Measurements from ENCODE around the gene FOXN3.

Gene FOXN3

DNA sequence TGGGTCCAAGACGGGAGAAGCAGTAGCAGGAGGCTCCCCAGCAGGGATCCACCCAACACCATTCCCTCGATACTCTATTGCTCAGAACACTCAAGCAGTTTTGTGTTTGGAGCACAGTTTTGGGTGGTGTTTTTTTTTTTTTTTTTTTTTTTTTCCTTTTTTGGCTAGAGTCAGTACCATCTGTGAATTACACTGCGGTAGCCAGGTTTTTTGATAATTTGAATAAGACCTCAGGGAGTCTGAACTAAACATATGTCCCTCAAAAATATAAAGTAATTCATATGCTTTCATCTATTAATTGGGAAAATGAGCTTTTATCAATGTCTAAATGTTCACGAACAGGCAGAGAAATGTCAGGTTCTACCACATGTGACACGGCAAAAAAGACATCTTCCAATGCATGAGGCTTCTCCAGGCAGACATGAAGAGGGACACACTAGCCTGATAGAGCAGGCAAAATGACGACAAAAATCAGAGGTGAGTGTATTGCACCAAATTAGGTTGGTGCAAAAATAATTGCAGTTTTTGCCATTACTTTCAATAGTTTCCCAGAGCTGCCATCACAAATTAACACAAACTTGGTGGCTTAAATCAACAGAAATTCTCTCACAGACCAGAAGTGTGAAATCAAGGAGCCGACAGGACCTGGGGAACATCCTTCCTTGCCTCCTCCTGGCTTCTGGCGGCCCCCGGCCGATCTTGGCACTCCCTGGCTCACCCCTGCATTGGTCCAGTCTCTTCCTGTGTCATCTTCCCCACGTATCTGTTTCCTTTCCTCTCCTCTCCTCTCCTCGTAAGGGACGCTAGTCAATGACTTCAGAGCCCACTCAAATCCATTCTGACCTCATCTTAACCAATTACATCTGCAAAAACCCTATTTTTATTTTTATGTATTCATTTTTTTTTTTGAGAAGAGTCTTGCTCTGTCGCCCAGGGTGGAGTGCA is 33.9 kb downstream of the FOXN3 start:
- DNase-seq, result no peak

DNA sequence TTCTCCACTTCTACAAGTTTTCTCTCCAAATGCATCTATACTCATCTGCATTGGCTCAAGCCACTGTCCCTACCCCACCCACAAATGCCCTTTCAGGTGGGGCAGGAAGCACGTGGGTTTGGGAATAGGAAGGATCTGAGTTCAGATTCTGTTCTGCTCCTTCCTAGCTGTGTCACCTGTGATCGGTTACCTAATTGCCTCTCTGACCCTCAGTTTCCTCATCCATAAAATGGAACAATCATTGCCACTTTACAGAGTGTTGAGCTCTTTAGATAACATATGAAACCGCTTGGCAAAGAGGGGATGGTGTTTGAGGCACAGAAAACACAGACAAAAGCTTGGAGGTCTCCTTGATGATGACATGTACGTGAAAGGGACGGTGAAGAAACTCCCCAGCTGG is 34.5 kb downstream of the FOXN3 start:
- no peak for DNase-seq

DNA sequence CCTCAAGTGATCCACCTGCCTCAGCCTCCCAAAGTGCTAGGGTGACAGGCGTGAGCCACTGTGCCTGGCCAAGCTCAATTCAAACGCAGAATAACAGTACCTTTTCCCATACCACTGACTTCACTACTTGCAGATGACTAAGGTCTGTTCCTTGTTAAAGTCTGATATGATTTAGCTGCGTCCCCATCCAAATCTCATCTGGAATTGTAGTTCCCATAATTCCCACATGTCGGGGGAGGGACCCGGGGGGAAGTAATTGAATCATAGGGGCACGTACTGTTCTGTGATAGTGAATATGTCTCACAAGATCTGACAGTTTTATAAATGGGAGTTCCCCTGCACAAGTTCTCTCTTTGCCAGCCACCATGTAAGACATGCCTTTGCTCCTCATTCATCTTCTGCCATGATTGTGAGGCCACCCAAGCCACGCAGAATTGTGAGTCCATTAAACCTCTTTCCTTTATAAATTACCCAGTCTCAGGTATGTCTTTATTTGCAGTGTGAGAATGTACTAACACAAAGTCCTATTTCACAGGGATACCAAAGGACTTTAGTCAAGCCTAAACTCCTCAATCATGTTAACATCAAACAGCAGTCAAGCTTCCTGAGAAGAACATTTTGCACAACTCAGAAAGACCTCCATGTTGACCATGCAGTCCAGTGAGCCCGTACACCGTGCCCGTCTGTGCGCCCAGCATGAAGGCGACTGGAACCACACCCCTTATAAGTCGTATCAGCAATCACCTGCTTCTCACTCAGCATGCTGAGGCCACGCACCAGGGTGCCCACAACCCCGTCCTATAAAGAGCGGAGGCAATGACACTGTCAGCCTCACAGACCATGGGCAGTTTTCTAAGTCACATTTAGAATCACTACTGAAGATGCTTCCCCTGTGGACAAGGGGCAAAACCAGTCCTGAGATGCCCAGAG is 36.9 kb downstream of the FOXN3 start:
- no peak for DNase-seq

DNA sequence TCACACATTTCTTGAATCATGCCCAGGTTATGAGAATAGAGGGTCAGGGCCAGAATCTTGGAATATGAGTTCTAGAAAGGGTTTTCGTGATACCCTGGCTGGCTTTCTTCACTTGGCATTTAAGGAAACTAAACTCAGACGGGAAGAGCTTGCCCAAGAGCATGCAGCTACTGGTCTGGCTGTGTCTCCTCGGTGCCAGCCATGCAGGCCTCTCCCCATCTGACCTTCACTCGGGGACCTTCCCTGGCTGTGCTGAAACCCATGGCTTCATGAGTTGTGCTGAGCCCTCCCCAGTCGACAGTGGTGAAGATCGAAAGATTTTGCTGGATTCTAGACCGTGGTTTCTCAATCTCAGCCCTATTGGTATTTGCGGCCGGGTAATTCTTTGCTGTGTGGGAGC is 38.0 kb downstream of the FOXN3 start:
- no peak for DNase-seq

DNA sequence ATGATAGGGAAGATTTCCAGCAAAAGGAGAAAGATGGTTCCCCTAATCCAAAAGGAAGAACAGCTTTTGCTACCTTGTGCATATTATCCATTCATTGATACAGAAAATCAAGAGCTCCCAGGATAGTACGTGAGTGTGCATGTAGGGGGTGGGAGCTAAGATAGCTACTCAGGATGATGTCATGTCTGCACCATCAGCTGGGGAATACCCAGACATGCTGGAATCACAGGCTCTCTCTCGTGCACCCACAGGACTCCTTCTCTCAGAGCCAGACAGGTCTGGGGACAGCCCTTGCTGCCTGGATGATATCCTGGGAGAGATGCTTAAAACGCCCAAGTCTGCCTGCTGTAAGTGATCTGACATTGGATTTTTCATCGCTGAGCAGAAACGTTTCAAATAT is 38.9 kb downstream of the FOXN3 start:
- no peak for DNase-seq

DNA sequence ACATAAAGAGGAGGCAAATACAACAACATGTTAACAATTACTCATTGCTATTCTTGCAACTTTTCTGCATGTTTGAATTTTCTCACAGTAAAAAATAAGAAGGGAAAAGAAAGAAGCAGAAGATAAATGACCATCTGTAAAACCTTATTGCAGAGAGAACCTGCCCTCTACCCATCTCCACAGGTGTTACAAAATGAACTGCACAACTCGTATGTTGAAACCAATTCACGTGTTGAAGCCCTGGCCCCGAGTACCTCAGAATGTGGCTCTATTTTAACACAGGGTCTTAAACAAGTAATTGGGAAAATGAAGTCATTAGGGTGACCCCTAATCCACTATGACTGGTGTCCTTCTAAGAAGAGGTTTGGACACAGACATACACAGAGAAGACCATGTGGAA is 39.5 kb downstream of the FOXN3 start:
- DNase-seq, result no peak

DNA sequence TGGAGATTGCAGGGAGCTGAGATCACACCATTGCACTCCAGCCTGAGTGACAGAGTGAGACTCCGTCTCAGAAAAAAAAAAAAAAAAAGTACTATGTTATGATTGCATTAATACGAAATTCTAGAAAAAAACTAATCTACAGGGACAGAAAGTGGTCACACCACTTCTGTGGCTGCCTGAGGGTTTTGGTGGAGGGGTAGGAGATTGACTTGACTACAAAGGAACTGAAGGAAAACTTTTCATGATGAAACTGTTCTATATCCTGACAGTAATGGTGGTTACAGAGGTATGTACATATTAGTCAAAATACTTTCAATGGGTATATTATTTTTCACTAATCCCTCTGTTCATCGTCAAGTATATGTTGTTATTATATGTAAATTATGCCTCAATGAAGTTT is 42.1 kb downstream of the FOXN3 start:
- no peak for DNase-seq

DNA sequence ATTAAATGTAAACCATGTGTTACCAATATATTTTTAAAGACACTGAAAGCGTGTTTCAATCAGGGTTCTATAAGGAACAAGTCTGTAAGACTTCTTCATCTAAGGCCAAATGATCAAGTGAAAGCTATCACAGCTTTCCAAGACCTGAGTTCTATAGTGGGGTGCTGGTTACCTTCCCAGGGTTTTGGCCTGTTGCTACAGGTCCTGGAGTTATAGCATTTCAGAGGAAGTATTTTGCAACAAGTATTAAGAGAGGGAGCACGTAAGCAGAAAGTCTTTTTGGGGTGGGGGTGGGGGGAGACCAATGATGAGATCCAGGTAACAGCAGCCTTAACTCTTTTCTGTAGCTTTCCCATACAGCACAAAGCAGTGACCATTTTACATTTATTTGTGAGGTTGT is 43.8 kb downstream of the FOXN3 start:
- no peak for DNase-seq

DNA sequence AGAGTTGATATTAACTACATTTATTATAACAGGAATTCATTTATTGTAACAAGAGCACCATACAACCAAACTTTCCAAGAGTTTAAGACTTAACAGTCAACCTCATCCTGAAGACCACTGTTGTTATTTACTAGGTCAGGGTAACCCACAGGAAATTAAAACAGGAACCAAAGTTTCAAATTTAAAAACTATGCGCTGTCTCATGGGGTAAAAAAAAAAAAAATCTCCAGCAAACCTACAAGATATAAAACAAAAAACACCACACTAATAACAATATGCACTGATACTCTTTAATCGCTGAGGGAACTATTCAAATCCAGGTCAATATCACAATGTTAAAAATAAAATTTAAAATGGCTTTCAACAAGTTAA is 44.5 kb downstream of the FOXN3 start:
- no peak for DNase-seq

DNA sequence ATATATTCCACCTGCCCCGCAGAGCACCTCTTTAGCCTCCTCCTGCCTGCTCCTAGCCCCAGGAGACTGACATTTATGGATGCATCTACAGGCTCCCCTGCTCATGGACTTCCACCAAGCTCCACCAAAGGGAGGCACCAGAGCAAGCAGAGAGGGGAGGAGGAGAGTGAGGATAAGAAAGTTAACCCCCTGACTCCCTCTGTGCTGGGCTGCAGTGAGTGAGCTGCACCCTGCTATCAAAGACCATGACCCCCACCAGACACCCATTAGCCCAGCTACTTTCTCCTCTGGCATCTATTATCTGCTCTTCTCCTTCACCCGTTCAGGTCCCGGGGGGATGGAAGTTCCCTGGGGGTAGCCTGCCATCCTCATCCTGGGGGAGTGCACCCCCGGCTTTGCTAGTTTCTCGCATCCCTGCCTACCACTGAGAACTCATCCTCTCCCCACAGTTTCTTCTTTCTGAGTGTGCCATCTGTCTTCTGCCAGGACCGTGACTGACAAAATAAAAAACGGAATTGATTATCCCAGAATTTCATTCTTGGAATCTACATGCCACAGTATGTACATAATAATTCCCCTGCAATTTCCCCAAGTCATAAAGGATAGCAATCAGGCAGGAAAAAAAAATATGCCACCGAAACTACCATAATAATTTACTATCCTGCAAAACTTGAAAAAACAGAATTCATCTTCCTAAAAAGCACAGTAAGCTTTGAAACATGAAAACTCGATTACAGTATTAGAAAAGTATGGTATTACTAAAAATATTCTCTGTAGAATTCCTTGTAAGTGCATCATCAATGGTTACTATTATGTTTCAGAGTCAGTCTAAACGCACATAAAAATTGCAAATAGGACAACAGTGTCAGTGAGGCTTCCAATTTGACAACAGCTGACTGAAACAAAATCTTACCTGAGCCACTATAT is 45.2 kb downstream of the FOXN3 start:
- no peak for DNase-seq

DNA sequence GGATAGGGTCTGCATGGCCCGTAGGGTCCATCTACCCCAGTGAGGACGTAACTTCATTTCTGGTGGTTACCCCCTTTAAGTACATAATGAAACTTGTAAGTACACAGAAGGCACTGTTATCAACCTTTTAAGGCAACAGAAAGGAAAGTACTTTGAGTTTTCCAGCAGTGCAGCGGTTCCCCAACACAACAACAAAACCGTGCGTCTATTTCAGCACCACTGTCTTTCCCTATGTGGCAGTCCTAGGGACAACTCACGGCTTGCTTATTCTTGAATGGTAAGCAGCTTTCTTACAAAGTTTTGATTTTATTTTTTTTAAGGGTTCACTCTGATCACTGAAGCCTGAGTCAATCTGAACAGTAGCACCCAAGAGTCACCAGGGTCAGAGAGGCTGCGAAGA is 46.3 kb downstream of the FOXN3 start:
- no peak for DNase-seq

DNA sequence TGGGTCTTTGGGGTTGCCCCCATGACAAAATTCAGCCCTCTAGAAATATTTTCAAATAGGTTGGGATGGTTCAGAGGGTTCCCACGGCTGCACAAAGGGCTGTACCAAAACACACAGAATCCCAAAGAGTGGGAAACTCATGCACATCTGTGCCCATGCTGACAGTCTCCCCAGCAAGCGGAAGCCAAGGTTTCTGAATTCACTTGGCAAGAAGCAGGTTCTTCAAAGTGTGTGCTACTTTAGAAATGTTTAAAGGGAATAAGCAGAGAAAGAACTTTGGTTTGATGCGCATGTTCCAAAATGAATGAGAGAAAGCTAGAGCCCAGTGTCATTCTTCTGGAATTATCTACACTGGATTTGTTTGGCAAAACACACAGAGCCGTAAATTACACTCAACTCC is 46.7 kb downstream of the FOXN3 start:
- no peak for DNase-seq

DNA sequence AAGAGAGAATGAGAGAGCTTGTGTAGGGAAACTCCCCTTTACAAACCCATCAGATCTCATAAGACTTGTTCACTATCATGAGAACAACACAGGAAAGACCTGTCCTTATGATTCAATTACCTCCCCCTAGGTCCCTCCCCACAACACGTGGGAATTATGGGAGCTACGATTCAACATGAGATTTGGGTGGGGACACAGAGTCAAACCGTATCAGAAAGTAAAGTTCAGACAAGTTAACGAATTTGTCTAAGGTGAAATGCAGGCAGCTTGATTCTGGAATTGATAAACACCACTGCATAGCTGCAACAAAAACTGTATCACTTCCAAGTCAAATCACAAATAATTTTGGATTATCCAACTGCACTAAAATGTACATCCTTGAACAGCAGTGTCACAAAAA is 47.4 kb downstream of the FOXN3 start:
- no peak for DNase-seq

DNA sequence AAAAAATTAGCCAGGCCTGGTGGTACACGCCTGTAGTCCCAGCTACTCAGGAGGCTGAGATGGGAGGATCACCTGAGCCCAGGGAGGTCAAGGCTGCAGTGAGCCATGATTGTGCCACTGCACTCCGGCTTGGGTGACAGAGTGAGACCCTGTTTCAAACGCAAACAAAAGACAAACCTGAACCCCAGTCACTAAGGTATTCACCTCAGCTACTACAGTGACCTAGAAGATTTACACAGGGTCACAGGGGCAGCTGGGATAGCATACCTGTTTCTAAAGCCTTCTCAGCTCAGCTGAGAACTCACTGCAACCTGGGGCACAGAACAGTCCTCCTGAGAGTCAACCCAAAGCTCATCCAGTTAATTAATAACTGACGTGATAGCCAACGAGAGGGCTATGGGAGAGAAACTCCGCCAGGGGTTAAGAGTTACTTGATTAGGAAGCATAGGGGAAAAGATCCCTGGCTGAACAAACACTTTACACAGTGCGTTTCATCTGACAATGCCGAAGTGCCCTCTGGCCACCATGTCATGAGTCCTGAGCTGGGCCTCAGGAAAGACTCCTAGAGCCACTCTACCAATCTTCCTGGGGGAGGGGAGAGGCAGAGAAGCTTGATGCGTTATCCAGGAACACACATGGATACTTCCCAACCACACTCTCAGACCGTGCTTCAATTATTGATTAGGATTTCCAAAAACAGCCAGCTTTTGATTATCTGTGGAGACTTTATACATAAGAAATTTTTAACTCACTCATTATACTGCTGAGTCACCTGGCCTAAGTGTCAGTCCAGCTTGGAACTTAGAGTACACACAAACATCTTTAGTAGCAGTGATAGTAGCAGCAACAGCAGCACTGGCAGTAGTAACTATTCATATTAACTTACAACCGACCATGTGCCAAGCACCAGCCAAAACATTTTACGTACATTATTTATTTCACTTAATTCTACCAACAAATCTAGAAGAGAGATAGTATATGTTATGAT is 48.2 kb downstream of the FOXN3 start:
- DNase-seq, result no peak

DNA sequence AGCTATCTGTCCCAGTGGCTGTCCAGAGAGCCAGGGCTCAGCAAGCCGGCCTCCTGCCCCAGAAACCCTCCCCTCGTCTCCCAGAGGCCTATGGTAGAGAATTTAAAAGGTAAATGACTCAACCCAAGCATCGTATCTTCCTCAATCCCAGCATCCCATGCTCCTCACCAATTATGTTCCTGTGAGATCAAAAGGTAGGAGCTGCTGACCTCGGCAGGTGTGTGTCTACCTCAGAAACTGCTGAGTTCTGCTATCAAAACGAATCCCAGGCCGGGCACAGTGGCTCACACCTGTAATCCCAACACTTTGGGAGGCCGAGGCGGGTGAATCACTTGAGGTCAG is 49.3 kb downstream of the FOXN3 start:
- DNase-seq, result no peak

DNA sequence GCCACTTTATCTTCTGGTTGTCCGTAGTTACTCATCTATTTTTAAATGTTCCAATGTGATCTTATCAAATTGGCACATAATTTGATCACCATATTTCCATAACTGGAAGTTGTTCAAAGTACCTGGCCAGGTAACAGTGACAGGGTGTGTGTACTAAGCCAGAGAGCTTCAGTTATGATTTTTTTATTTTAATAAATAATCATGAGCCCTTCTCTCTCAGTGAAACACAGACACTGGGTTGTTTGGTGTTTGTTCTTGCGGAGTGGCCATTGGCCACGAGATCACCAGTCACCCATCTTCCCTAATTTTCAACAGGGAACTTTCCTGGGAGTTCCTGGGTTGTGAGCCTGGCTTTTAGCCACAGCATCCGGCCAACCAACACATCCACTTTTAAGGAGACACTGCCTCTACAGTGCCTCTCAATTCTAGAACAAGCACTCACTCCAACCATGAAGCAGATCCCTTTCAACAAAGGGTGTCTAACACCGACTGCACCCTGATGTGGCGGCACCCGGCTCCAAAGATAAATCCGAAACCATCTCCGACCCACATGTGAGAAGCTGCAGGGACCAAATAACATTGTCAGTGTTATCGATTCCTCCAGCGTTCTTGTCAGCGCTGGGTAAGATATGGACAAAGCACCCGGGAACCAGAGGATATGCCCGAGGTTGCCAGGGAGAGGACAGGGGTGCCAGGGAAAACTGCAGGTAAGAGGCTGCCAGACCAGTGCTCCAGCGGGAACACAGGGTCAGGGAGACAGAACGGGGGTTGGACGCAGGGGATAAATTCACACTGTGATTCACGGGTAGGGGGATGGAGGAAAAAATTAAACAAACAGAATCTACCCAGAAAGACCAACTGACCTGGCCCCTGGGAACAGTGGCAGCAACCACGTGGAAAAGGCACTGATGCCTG is 49.9 kb downstream of the FOXN3 start:
- no peak for DNase-seq

DNA sequence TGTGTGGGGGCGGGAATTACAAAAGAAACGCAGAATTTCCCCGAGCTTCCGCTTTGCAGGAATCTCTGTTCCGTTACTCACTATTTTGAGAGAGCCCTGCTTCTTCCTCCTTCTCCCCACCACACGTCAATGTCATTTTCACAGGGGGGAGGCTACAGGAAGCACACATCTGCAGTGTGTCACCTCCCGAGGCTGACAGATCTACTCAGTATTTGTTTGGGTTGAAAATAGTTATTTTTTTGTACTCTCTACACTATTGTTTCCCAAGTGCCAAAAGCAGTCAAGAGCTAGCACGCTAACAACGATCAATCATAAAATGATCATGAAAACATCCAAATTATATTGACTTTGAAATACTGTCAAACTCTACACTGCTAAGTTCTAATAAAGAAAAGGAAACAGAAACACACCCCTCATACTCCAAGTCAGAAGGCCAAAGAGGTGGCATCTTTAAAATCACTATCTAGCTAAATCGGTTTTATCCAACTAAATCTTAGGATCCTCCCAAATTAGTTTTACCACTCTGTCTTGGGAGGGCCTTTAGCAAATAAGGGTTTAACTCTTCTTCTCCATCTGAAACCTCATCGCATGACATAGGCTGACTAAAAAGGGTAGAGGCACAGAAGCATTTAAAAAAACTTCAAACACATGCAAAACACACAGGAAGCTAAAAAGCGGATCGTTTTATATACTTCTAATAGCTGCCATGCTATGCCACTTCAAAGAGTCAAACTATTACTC is 51.8 kb downstream of the FOXN3 start:
- DNase-seq, result no peak

DNA sequence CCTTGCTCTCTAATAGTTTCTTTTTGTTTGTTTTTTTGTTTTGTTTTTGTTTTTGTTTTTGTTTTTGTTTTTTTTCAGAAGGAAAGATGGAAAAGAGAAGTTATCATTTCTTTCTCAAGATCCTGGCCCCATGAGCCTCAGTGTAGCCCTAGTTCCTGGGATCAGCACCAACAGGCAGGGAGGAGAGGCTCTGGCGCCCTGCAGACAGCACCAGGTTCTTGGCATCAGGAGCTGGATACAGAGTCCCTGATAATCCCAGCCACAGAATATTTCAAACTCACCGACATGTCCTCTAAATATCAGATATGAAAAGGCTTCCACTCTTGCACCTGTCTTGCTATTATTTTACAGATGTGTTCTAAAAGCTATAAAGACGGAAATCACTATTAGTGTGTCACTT is 52.7 kb downstream of the FOXN3 start:
- no peak for DNase-seq

DNA sequence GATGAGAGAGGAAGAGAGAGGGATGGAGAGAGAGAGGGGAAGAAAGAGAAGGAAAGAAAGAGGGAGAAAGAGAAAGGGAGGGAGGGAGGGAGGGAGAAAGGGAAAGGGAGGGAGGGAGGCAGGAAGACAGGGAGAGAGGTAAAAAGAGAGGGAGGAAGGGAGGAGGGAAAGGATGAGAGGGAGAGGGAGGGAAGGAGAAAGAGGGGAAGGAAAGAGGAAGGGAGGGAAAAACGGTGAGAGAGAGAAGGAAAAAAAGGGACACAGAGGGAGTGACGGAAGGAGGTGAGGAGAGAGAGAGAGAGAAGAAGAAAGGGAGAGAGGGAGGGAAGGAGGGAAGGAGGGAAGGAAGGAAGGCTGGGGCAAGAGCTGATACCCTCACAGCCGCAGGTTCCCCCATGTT is 56.8 kb downstream of the FOXN3 start:
- DNase-seq, result no peak

All from RPMI8226 (cell line).